HG03066 (cell line): ENCODE data around the gene FAM111A.

Source experiments
- ATAC-seq: cut with Tn5 transposase; IDR thresholded peaks from one replicate; pipeline ENCODE4 v1.9.1; 2021; ENCODE audit warnings: low read depth; ENCODE audit not compliant: unreplicated experiment

Gene FAM111A

DNA sequence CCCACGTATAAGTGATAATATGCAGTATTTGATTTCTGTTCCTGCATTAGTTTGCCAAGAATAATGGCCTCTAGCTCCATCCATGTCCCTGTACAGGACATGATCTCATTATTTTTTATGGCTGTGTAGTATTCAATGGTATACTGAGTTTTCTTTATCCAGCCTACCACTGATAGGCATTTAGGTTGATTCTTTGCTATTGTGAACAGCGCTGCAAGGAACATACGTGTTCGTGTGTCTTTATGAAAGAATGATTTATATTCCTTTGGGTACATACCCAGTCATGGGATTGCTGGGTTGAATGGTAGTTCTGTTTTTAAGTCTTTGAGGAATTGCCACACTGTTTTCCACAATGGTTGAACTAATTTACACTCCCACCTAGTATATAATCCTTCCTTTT is 1.5 kb upstream of the FAM111A start:
- no peak for ATAC-seq

DNA sequence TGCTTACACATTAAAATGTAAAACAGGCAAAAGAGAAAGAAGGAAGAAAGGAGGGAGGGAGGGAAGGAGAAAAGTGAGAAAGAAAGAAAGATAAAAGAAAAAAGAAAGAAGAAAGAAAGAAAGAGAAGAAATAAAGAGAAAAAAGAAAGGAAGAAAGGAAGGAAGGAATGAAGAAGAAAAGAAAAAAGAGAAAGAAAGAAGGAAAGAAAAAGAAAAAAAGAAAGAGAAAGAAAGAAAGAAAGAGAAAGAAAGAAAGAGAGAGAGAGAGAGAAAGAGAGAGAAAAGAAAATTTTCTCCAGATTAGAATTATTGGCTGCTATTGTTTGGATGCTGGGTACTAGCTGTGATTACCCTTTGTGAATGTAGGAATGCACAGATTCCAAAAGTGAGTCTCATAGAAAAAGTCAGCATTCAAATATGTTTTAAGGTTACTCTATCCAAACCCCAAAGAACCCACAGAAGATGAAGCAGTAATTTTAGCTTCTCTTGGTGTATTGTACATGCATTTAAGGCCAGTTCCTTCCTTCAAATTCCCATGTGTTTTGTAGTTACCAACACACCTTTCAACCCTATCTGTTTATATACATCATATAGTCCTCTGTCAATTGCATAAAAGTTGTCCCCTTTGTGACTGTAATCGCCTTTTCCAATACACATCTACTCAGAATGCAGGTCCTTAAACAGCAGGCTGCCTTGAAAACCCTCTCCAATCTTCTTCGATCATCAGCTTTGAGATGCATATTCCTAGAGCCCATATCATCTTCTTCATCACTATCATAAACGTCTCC is 789 bp upstream of the FAM111A start:
- no peak for ATAC-seq

DNA sequence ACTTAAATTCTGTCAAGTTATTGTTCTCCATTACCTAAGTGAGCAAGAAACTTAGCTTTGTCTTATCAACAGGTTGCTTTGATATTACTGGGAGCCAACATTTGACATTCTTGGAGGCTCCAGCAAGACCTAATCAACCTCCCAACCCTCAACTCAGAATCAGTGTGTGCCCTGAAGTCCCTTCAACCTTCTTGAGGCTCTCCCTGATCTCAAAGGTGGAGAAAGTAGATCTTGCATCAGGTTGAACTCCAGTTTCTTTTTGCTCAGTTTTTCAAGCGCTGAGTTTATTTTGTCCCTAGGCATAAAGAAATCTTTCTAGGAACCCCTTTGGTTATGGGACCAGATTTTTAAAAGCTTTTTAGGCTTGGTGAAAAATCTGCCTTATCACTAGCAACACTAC is 1.4 kb downstream of the FAM111A start:
- no peak for ATAC-seq

DNA sequence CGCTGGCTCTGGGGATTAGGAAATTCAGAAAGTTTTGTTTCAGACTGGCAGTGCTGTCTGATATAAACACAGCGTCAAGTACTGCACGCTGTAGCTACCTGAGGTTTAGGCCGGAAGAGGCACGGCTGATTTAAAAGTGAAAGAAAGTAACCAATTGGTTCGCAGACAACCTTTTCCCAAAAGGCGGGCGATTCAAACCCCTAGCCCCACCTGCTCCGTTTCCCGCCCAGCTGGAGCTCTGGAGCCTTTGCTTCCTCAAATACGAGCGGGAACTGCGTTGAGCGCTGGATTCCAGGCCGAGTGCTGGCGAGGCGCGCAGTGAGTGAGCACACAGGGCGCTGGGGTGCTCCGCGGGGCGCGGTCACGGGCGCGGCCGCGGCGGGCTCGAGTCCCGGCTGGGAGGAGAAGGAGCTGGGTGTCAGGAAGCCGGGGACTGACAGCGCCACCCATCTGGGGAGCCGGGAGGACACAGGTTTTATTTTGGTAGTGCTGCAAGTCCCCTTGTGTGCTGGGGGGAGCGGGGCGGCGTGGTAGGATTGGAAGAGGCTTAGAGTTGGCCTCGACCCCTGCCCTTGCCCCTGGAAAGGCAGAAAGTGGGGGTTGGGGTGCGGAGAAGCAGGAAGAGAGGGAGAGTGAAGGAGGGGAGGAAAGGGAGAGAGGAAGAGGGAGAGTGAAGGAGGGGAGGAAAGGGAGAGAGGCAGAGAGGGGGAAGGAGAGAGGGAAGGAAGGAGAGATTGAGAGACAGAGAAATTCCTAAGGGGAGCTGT is 2.1 kb downstream of the FAM111A start:
- ATAC-seq: peak; percentile 57

DNA sequence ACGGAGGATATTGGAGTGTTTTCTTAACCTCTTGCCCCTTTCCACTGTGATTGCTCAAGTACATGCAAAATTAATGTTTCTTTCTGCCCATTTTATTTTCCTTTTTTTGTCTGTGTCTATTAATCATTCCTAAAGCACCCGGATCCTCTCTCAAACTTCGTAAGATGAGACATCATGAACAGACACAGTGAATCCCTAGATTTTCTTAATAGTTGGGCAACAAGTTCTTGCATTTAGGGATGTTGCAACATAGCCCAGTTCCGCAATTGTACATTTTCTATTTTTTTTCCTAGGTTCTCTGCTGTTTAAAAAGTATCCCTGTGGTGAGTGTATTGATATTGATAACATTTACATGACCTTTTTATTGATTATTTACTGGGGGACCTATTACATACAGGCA is 2.9 kb downstream of the FAM111A start:
- no peak for ATAC-seq

DNA sequence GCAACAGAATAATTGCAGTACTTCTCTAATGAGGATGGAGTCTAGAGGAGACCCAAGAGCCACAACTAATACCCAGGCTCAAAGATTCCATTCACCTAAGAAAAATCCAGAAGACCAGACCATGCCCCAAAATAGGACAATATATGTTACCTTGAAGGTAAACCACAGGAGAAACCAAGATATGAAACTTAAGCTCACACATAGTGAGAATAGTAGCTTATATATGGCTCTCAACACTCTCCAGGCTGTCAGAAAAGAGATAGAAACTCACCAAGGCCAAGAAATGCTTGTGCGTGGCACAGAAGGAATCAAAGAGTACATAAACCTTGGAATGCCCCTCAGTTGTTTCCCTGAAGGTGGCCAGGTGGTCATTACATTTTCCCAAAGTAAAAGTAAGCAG is 9.1 kb downstream of the FAM111A start:
- peak; percentile 60 for ATAC-seq

DNA sequence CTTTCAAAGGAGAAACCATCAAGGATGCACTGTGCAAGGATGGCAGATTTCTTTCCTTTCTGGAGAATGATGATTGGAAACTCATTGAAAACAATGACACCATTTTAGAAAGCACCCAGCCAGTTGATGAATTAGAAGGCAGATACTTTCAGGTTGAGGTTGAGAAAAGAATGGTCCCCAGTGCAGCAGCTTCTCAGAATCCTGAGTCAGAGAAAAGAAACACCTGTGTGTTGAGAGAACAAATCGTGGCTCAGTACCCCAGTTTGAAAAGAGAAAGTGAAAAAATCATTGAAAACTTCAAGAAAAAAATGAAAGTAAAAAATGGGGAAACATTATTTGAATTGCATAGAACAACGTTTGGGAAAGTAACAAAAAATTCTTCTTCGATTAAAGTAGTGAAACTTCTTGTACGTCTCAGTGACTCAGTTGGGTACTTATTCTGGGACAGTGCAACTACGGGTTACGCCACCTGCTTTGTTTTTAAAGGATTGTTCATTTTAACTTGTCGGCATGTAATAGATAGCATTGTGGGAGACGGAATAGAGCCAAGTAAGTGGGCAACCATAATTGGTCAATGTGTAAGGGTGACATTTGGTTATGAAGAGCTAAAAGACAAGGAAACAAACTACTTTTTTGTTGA is 9.8 kb downstream of the FAM111A start:
- peak; percentile 88 for ATAC-seq

DNA sequence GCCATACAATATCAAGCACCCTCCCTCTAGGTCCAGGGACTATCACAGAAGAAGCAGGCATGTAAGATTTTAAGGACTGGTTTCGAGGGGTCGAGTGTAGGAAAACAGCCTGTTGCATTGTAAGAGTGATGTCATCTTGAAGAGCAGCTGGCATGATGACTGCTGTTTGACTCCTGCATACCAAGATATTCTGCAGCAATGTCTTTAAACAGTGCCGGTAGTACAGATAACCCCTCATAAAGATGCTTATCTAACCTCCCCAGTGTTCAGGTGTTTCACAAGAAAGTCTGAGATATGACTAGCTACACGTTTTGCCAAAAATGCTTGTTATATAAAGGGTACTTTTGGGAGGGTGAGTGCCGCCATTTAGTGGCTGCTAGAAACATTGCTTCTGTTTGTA is 12.0 kb downstream of the FAM111A start:
- no peak for ATAC-seq

DNA sequence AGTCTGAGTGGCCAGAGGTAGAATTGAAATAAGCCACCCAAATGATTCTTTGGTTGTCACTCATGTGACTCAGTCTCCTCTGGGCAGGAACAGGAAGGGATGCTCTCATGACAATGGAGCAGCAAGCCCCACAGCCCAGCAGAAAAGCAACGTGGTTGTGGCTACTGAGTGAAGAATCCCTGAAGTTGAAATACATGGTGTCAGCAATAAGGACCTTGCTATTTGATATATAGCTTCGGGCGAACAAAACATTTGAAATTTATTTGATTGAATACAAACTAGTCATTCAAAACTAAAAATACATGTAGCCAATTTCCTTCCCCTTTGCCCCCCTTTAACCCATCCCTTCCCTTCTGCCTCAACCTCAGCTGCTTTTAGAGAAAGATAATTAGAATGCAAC is 14.8 kb downstream of the FAM111A start:
- no peak for ATAC-seq

DNA sequence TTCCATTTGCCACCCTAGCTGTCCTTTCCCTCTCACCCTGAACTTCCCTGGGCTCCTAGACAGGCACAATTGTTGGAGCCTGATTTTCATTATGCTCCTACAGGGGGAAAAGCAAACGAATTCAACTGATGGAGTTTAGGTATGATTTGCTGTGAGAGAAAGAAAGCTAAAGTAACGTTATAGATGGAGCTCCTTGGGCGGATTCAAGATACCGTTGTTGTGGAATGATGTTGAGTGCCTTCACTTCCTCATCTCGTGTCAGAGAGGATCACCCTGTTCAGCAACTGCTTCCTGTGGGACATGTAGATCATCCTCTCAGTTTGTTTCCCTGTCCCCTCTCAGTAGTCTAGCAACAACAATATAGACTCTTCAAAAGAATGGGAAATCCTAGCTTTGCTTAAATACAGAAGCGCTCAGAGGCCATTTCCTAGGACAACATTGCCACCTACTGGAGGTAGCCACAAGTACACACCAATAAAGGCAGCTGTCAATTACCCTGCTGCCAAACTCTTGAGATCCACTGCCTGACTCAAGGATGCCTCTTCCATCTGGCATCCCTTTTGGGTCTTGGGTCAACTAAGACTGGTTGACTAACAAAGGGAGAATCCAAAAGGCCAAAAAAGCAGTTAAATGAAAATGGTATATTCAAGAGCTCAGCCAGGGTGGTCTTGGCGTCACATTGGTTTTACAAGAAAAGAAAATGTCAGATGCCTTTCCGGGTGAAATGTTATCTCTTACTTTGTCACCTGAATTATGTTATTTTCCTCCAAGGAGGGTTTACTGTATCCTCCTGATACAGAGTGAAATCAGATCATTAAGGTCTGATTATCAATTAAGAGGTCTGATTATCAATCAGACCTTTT is 15.8 kb downstream of the FAM111A start:
- ATAC-seq: peak; percentile 94

DNA sequence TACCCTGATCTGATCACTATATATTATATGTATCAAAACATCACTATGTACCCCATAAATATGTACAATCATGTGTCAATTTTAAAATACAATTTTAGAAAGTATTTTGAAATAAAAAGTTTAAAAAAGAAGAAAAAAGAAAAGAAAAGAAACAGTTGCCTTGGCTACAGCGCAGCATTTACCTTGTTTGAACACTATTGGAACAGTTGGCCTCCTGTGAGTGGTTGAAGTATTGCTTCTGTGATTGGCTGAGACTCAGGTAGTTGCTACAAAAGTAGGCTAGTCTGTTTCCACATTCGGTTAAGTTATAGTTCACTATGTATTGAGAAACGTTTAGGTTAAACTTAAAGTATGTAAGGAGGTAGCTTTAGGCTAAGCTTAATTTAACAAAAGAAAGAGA is 21.4 kb downstream of the FAM111A start:
- ATAC-seq: no peak

DNA sequence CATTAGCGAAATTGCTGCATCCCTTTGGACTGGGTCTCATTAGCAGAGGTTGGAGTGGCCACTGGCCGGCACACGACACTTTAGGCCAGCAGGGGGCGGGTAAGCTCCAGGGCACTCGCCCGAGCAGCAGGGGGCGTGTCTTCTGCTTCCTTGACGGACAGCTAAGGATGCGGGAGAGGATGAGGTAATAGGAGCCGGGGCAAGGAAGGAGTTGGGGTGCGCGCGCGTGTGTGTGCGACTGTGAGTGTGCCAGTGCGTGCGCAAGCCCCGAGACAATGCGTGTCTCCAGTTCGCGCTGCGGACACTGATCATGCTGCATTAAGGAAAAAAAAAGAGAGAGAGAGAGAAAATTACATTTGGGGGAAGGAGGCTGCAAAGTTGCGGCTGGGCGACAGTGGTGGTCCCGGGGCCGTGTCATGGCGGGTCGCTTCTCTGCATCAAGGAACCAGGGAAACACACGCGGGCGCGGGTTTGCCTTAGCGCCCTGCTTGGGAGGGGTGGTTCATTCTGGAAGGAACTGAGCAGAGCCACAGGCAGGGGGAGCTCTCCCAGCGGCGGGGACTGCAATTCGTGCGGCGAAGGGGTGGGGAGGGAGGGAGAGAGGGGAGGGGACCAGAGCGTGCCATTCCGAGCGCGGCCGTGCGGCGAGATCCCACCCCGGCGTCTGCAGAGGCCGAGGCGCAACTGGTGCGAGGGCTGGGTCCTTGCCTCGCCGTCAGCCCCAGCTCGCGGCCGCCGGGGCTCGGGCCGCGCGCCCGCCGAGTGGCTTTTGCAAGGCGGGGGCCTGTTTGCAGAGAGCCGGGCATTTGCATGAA is 29.1 kb downstream of the FAM111A start, which contains the start of gene DTX4:
DTX4 (plus strand) TSS at position 625 of the 815 bp plus-strand sequence. CDS start 464 bp downstream, outside the sequence.
- peak; percentile 71 for ATAC-seq

DNA sequence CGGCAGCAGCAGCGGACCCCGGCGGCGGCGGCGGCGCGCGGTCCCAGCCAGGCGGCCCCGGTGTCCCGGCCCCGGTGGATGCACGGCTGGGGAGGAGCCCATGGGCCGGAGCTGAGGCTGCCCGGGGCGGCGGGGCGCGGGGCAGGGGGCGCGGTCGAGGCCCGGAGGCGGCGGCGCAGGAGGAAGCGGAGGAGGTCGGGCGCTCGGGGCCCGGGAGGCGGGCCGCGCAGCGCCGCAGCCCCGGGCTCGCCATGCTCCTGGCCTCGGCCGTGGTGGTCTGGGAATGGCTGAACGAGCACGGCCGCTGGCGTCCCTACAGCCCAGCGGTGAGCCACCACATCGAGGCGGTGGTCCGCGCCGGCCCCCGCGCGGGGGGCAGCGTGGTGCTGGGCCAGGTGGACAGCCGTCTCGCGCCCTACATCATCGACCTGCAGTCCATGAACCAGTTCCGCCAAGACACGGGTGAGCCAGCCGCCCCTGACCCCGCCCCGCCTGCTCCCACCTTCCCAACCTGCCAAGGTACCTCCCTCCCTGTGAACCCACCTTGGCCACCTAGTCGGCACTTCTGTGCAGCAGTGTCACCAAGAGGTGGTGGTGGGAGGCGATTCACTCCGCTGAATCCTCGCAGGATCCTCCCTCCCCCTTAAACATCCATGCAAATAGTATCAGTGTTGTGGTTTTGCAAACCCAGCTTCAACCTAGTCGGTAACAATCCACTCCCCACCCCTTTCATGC is 29.9 kb downstream of the FAM111A start:
- ATAC-seq: peak; percentile 28

DNA sequence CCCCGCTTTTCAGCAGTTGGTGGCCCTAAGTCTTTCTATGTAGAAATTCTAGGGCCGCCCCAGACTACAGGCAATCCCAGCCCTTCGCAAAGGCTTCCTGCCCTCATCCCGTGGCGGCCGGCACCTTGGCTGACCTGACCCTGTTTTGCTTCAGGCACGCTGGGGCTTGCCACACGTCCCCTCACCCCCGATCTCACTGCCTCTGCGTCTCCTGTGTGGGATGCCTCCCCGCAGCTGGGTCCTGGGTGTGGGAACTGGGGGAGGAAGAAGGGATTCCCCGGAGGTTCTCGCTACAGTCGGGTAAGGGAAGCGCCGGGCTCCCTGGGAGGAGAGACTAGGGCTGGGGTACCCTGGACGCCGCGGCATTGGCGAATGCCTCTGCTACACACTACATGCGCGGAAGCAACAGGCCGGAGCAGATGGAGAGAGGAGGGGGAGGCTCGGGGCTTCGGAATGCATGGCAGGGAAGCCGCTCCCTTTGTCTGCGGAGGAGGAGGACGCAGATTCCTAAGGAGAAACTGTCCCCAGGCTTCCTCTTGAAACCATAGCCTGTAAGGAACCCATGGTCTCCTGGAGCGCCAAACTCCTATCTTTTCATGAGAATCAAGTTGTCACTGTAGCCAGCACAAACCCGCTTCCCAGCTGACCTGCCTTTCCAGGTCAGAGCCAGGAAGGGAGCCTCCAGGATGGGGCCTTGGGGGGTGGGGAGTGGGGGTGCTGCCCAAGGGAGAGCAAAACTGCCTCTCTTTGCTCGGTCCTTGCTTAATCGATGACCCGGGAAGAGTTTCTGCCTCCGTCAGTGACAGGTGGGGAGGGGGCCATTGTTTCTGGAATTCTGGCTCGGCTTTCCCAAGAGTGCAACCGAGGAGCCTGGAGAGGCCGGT is 30.7 kb downstream of the FAM111A start:
- ATAC-seq: peak; percentile 5

DNA sequence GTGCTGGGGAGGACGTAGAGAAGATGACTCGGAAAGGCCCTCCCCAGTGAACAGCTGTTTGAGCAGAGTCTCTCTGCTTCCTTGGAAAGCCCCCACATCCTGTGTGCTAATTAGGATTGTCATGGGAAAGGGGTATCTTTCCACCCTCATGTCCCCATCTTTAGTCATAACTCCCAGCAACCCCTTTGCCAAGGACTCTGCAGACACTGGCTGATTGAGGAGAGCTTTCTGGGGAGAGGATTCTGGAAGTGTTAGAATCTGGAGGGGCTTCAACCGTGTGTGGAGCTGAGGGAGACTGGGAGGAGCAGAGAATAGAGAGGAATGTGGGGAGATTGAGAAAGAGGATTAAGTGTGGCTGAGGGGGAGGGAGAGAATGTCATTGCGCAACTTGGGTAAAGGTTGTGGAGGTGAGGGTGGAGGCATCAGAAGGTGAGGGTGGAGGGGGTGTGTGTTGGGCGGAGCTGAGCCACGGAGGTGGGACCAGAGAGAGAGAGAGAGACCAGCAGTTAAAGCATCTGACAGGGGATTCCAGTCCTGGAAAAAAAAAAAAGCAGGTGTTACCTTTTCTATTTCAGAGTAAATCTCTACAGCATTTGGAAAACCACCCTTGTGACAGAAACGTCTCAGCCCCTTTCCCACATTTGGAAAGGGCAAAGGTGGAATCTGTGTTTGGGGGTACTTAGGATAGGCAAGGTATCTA is 31.5 kb downstream of the FAM111A start:
- ATAC-seq: no peak

DNA sequence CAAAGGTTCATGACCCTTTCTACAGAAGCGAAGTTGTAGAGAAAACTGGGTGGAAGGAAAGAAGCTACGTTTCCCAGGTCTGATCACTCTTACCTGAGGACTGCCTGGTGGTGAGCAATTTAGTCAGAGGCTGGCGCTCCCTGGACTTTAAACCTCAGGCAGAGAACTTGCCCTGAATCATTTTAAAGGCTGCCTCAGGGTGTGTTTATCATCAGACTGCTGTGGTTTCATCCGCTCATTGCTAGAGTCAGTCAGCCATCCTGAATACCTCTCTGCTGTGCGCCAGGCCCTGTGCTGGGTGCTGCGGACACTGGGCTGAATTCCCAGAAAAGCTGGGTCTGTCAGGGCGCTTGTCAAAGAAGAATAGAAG is 32.0 kb downstream of the FAM111A start:
- ATAC-seq: no peak

DNA sequence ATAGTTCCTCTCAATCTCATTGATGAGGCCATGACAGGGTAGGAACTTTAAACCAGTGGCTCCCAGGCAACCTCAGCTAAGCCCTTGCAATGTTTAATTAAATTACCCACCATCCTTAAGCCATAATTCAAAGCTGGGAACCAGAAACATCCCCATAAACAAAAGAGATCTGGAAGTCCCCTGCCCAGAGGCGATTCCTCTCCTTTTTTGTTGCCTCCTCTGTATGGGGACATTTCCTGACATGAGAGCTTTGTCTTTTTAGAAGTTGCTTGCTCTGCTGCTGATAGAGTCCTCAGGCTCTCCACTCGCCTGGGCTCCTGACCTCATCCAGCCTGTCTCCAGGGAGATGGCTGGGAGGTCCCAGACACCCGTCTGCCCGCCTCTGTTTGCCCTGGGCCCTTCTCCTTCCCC is 32.4 kb downstream of the FAM111A start:
- no peak for ATAC-seq
